GM19239 (cell line): ENCODE measurements around the gene ZNF608.

ENCODE experiments used
- DNase-seq: peaks from one replicate; pipeline ENCODE4 v3.0.0; 2011; ENCODE audit warnings: low spot score; ENCODE audit not compliant: insufficient read length
- FAIRE-seq: peaks from 2 replicates; lab custom pipeline; 2011; peaks lifted over from hg19 to GRCh38; lab: Jason Lieb, UNC

The ZNF608 gene, protein sequence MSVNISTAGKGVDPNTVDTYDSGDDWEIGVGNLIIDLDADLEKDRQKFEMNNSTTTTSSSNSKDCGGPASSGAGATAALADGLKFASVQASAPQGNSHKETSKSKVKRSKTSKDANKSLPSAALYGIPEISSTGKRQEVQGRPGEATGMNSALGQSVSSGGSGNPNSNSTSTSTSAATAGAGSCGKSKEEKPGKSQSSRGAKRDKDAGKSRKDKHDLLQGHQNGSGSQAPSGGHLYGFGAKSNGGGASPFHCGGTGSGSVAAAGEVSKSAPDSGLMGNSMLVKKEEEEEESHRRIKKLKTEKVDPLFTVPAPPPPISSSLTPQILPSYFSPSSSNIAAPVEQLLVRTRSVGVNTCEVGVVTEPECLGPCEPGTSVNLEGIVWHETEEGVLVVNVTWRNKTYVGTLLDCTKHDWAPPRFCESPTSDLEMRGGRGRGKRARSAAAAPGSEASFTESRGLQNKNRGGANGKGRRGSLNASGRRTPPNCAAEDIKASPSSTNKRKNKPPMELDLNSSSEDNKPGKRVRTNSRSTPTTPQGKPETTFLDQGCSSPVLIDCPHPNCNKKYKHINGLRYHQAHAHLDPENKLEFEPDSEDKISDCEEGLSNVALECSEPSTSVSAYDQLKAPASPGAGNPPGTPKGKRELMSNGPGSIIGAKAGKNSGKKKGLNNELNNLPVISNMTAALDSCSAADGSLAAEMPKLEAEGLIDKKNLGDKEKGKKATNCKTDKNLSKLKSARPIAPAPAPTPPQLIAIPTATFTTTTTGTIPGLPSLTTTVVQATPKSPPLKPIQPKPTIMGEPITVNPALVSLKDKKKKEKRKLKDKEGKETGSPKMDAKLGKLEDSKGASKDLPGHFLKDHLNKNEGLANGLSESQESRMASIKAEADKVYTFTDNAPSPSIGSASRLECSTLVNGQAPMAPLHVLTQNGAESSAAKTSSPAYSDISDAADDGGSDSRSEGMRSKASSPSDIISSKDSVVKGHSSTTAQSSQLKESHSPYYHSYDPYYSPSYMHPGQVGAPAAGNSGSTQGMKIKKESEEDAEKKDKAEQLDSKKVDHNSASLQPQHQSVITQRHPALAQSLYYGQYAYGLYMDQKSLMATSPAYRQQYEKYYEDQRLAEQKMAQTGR (N-terminal part only)

DNA sequence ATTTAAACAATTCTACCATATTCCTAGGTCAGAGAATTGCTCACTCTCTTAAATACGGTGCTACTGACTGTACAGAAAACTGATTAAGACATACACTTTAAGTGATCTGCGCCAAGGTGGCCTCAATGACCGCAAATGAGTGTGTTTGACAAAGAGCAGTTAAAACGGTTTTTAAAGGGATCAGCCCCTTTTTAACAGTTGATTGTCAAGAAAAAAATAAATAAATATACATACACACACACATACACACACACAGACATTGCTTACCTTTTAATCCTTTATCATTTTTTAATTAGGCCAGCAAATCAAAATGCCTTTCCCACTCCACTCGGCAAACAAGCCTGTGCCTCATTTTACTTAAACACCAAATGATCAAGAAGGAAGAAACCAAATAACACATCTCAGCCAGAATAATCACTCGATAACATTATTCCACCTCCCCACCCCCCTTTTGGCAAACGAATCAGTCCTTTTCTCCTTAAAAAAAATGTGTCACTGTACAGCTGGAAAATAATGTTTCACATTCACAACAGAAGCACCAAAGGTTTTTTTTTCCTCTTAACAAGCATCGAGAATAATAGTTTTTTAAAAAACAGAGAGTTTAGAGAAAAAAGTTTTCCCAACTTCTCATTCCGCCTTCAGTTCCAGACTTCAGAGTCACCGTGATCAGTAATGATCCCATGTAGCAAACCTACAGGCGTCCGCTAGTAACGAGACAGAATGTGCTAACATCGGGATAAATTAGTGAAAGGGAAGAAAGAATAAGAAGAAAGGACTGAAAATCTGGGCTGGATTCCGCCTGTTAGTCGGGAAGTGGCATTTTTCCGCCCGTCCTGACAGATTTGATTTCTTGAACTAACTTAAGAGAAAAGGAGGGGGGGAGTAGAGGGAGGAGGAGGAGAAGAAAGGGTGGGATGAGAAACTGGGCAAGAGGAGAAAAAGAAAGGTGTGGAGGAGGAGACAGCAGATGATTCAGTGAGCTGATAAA, at the start of gene ZNF608:
TSS of gene ZNF608 (minus strand) at position 712 of the 988 bp plus-strand sequence. CDS start 1,650 bp downstream, outside the sequence.
- FAIRE-seq: no peak
- DNase-seq: no peak

DNA sequence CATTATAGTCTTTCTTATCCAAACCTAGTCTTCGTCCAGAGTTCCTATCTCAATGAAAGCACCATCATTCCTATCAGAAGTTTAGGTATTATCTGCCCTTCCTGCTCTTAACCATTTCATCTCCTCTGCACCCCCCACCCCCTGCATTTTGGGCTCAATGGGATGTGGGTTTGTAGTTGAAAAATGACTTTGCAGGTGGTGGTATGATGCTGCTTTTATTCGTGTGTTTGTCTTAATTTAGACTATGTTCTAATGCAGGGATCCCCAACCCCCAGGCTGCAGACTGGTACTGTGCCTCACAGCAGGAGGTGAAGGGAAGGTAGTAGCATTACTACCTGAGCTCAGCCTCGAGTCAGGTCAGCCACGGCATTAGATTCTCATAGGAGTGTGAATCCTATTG, 49.4 kb upstream of the ZNF608 start:
- FAIRE-seq (no peak), DNase-seq (no peak)

DNA sequence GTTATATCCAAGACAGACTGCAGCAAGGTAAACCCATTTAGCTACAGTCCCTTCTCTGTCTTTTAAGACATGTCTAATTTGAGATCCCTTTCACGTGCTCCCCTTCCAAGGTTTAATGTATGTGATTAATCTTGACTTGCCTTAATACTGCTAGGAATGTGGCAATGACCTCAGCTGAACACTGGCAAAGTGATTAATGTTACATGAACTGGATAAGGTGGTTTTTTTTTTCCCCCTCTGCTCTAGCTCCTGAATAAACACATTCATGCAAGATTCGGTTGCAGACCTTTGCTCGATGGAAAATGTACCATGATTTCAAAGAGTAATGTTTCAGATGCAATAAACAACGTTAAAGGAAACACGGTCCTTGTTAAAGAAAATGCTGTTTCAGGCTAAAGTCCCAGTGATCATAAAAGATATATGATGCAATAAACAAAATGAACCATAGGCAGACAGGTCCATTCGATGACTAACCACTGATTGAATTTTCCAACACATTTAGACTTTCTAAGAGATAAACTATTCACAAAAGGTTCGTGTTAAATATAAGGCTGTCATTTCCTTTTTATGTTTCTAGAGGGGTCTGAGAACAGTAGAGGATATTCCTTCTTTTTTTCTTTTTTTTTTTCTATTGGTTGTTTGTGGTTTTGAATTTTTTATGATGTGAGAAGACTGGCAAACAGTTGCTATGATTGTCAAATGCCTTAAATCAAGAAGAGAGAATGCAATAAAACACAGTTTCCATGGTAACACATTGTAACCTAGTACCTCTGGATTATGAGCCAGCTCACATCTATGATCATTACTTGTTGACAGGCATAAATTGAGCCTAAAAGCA, 44.7 kb upstream of the ZNF608 start:
- FAIRE-seq: no peak
- DNase-seq: no peak

DNA sequence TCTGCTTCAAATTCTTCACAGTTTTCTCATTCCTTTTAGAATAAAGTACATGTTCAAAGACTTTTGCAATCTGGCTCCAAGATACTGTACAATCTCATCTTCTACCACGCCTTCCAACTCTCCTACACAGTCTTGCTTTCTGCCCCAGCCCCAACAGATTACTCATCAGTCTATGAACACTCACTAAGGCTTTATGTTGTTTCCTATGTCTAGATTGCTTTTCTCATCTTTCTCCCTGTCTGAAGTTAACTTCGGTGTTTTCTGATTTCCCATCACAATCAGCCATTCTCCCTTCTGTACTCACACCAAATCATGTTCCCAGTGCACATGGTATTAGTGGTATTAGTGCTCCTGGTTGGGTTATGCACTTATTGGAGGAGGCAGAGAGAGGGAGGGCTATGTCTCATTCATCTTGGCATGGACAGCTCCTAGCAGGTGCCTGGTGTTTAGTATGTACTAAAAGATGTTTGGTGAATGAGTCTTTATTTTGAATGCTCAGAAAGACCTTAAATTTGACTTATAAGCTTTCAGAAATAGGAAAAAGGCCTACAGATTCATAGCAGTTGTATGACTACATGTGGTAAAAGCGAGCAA, 44.0 kb upstream of the ZNF608 start:
- FAIRE-seq: no peak
- DNase-seq: no peak

DNA sequence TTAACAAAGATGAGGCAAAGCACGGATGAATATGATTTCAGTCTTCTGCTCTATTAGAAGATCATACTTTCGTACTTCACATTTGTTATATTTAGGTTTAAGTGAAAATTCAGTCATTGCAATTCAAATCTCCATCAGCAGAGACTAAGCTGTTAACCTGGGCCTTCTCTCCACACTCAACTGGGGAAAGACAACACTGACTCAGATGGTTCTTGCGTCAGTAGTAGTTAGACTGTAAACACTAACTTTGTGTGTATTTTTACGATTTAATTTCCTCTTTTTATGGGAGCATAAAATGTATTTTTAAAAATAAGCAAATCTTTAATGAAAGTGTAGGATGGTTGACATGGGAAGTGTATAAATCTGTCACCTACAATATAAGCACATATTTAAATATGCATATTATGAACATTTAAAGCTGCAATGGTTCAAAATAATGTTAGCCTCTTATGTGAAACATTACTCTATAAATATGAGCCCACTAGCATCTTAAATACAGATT, 42.7 kb upstream of the ZNF608 start:
- no peak for DNase-seq
- FAIRE-seq: no peak

DNA sequence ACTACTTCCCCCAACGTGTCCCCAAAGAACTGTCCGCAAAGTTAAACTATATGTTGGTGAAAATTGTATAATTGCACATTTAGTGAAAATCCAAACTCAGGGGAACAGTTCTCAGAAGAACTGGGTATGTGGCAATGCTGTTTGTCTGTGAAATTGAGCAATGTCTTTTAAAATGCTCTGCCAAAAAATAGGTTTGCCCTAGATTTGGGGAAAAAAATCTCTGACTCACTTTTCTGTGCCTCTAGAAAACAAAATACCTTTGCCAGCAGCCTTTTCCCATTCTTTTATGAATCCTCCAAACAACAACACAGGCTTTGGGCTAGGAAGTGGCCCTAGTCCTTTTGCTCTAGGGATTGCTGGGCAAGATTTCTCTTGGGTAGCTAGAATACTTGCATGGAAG, 37.4 kb upstream of the ZNF608 start:
- DNase-seq (no peak), FAIRE-seq (no peak)

DNA sequence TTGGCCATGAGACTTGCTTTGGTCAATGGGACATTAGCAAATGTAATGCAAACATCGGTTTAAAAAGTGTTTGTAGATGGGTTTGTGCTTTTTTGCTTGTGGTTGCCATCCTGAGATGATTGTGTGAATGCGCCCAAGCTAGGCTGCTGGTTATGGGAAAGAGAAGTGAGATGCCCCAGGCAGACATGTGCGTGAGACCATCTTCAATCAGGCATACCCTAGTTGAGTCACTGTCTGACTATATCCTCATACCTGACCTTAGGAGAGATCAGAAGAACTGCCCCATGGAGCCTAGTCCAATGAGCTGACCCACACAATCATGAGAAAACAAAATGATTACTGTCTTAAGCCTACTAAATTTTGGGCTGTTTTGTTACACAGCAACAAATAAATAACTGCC, 36.8 kb upstream of the ZNF608 start:
- DNase-seq: no peak

DNA sequence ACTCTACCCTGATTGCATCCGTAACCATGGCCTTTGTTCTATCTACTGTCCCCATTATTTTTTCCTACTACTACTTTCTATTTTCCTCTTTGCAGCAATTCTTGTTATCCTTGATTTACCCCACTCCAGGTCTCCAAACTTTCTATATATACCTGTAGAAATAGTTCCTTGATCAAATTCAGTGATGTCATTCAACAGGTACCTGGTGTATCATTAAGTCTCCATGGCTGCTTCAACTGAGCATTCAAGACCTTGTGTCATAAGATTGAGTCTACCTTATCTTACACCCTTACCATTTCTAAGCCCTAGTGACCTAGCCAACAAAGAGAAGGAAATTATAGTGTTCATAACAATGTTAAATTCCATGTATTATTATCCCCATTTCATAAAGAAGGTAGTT, 35.8 kb upstream of the ZNF608 start:
- no peak for FAIRE-seq
- DNase-seq: no peak

More for the DNA sequence above, 36.8 kb upstream of the ZNF608 start:
- no peak for FAIRE-seq

DNA sequence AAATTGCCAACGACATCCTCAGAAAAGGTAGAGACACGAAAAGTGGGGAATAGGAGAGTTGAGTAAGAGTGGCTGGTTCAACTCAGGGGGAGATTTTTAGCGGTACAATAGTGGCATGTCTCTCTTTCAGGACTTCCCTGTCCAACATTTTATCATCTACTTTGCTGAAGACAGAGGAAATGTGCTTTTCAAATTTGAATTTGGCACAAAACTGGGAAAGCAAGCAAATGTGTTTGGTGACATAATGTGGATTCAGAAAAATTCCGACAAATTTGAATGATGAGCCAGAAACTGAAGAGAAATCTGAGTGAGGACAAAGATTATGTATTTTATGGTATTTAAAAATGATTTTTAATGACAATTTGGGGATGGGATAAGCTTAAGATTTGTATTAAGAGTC, 33.6 kb upstream of the ZNF608 start:
- DNase-seq (no peak), FAIRE-seq (no peak)

DNA sequence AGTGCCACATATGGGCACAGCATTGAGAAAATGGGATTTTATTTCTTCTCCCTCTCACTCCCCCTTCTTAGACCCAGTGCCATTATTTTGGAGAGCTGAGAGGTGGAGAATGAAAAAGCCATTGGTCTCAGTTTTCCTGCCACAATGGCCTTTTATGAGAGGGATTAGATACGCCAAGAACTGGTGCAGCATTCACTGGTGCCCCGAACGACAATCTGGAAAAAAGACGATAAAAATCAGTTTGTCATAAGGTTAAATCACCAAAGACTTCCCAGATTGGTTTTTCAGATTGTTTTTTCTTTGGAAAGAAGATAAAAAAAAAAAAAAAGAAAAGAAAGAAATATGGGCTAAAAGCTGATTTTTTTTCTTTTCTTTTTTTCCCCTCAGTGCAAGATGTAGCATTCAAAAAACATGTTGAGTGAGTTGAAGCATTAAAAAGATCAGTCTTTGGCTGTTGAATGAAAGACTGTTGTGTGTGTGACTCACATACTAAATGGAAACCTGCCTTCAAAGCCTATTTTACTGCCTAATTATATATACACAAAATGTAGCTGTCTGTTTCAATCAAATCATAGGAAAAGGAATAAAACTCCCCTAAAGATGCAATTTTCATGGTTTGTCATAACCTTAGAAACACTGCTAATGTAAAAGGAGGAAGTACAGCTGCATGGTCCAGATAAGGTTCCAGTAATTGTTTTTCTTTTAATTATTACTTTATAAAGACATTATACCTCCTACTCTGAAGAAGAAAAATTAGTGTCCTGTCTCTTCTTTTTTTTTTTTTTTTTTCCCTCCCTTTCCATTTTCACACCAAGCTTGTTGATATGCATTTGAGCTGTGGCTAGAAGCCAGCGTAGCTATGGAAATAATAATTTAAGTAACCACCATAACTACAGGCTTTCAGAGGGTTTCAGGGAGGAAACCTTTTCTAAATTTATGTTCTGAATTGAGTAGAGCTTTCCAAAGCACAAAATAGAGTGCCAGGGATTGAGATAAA, 27.2 kb upstream of the ZNF608 start:
- no peak for DNase-seq
- FAIRE-seq: no peak

DNA sequence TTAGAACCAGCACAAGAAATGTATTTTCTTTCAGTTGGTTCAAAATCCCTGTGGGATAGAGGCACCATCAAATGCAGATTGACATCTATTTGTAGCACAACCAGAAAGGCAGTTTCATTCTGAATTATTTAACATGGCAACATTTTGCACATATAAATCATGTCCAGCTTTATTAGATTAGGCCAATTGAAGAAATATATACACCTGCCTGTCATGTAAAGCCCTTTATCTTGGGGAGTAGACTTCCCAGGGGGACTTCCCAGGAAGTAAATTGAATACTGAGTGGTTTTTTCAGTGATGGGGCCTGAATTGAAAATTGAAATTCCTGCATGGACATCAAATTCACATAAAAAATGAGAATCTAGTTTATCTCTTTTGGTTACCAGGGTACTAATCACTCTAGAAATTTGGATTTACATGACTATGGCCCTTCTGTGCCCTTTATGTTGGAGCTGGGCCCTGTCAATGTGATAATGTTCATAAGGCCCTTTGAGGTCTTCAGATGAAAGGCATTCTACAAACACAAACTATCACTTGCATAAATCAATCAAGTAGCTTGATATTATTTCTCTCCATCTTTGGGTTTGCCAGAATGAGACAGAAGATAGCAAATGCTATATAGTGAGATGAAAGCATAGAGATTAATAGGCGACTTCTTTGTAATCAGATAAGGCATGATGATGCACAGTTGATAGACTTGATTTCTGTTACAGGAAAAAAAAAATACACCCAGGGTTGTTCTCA, 26.2 kb upstream of the ZNF608 start:
- no peak for DNase-seq
- FAIRE-seq: no peak

DNA sequence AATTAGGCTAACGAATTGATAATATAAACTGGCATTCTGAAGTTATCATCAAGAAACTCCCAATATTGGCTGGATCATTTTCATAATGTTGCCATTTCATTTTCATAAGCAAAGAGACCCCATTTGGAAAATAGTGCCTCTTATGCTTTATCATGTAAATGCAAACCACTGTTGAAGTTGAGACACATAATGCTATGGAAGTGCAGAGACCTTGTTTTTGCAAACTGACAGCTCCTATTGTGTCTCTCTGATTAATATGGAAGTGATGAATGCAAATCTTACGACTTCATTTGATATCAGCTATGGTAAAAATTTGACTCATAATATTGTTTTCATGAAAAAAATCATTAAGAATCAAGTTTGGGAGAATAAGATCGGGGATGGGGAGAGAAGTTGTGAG, 25.3 kb upstream of the ZNF608 start:
- no peak for FAIRE-seq
- DNase-seq: no peak

DNA sequence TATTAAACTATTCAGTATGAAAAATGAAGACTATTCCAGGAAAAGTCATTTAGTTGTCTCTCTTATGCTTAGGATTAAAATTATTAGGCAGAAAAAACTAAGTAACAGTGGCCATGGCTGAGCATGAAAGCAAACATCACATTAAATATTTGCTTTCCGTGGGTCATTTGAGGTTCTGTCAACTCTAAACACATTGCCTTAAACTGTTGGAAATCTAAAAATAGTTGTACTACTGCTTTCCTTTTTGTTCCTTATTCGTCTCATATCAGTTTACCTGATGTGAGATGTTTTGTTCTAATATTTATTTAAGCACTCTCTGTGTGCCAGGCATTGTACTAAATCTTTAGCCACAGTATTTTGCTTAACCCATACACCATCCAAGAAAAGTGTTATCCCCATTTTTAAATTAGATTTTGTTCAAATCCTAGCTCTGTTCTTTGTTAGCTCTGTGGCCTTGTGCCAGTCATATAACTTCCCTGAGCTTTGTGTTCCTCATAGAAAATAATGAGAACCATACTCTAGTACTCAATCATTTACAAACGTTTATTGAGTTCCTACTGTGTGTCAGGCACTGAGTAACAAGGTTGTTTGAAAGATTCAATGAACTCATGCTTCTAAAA, 18.7 kb upstream of the ZNF608 start:
- FAIRE-seq (no peak), DNase-seq (no peak)

DNA sequence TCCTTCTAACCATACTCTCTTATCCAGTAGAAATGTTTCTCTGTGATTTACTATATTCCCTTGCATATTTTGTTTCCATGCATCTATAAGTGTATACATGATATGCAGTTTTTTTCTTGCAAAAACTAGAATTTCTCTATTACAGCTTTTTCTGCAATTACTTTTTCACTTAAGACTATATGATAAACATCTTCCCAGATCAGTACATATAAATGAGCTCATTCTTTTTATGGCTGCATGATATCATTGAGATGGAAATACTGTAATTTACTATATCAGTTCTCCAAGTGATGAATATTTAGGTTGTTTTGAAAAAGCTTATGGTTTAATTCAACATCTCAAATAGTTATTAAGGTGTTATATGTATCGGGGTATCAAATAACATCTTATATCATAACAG, 18.1 kb upstream of the ZNF608 start:
- FAIRE-seq (no peak), DNase-seq (no peak)

DNA sequence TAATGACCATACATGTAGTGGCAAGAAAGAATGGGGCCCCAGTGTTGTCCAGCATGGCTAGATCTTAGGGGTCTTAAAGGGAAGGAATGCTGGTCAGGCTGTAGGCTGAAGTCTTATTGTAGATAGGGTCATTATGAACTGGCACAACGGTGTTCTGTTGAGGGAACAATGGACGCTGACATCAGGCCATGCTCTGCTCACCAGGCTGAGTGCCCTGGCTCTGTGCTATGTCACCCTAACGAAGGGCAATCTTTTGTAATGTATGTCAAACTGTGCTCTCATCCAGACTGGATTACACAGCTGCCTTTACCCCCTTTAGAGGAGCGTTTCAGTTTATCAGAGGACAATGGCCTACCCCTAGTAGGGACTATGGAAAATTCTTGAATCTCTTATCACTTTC, 14.6 kb upstream of the ZNF608 start:
- DNase-seq (no peak), FAIRE-seq (no peak)

DNA sequence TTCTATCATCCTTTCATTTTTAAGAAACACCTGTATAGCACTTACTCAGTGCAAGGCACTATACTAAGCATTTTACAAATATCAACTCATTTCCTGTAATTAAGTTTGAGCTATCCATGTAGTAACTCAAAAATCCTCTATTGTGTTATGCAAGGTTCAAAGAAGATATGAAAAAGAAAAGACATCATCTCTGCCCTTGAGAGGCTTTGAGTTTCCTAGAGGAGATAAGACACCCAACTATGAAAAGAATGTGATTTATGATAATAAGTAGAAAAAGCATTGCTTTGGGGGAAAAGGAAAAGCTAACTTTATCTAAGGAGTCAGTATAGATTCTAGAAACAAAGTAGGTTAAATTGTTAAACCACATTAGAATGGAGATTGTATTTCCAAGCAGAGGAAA, 14.2 kb upstream of the ZNF608 start:
- FAIRE-seq: no peak

More for the DNA sequence above, 14.2 kb upstream of the ZNF608 start:
- no peak for DNase-seq
